GM20431 (cell line): Measurements from ENCODE around the gene CPA3.

ENCODE experiments used
- in situ Hi-C: fragments of 300-500 bp; cut with MseI, MboI; formaldehyde crosslinking; loops from one replicate; pipeline ENCODE4 v1.15.0; 2020; ENCODE audit warnings: low sequenced_read_pairs; ENCODE audit not compliant: unreplicated experiment

Gene CPA3, protein sequence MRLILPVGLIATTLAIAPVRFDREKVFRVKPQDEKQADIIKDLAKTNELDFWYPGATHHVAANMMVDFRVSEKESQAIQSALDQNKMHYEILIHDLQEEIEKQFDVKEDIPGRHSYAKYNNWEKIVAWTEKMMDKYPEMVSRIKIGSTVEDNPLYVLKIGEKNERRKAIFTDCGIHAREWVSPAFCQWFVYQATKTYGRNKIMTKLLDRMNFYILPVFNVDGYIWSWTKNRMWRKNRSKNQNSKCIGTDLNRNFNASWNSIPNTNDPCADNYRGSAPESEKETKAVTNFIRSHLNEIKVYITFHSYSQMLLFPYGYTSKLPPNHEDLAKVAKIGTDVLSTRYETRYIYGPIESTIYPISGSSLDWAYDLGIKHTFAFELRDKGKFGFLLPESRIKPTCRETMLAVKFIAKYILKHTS

DNA sequence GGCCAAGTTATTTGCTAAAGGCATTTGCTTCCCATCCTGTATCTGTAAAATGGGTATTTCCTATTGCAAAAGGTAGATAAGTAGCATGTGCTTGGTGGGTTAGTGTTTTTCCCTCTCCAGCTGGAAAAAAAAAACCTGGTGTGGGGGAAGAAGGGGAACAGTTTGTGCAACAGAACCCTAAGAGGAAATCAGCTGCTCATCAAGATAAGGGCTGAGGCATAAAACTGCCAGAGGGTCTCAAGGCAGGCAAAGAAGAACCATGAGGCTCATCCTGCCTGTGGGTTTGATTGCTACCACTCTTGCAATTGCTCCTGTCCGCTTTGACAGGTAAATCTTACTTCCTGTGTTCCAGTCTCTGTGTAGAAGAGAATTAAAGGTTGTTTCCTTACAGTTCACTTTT, at the start of gene CPA3:
Gene CPA3 (plus strand): TSS at position 248 of the 400 bp plus-strand sequence. CDS start 12 bp downstream, at position 260.
- in situ Hi-C loops: no loop called here

DNA sequence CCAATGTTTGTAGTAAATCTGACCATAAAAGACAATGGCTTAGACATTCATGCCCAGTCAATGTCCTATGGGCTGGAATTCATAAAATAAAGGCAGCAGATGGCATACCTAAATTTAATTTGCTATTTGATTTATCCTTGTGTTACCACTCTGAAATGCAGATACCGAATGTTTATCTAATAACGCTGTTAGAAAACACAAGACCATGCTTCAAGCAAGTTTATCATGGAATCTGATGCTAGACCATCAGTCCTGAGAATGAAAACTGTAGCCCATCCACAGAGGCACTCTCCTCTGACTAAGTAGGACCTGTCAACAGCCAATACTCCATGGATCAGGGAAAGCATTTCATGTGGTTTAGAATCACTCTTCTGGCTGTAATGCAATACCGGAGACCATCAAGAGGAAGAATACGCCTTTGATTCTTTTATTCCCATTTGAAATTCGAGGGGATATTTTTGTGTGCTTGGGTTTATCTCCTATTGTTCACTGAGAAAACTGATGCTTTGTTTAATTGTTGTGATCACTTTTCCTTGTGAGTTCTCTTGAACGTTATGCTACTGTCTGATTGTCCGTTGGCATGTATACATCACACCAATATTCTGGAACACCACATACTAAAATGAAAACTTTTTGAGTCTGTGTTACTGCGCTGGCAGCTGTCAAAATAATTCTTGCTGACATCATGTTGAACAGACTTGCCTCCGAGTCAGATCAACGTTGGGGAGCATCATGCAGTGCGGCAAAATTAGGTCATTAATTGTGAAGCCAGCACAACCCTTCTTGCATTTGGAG, 49.6 kb upstream of the CPA3 start:
- in situ Hi-C loops: no loop called here

- in situ Hi-C loops: no loop called here
Measured at GRCh38 chr3:148816427-148816826, 48.7 kb upstream of the CPA3 start.

DNA sequence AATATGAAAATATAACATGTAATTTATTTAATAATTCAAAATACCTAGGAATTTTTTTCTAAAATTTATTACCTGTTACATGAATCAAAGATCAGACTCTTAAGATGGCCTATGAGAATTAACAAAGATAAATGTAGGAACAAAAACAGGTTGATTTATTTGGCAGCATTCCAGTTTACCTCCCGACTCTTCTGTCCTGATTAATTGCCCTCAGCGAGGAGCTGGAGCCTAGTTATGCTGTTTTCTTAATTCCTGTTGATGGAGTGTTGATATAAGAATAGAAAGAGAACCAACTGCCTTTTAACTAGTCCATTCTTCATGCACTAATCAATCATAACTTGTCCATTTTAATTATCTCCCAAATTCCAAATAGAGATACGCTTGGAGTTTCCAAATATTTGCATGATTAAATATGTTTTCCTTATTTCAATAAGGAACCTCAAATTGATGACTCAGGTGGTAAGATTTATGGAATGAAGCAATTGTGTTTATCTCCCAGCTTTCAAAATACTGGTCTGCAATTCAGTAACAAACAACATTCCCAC, 48.0 kb upstream of the CPA3 start:
- in situ Hi-C loops: no loop called here

GRCh38 chr3:148820361-148821245, 44.5 kb upstream of the CPA3 start:
- in situ Hi-C loops: no loop called here

DNA sequence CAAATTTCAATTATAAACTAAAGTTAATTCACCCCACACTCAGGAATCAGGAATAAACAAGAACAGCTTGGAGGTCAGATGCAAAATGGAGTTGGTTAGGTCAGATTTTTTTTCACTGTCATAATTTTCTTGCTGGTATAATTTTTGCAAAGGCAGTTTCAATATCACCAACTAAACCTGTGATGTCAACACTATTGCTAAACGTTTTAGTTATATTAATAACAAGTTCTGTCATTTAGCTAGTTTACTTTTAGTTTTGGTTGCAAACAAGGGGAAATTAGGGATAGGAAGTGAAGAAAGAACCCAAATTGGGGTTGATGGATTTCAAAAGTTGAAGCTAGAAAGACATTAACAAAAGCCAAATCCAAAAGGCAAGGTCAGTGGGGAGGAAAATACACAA, 42.1 kb upstream of the CPA3 start:
- in situ Hi-C loops: no loop called here

- in situ Hi-C loops: no loop called here
Measured at GRCh38 chr3:148825476-148825875, 39.6 kb upstream of the CPA3 start.

- in situ Hi-C loops: no loop called here
Measured at GRCh38 chr3:148827585-148827984, 37.5 kb upstream of the CPA3 start, which contains the start of gene CPB1. Gene CPB1, plus strand, starts transcription at chr3:148827811. Its CDS starts 13 bp downstream, at chr3:148827824.

DNA sequence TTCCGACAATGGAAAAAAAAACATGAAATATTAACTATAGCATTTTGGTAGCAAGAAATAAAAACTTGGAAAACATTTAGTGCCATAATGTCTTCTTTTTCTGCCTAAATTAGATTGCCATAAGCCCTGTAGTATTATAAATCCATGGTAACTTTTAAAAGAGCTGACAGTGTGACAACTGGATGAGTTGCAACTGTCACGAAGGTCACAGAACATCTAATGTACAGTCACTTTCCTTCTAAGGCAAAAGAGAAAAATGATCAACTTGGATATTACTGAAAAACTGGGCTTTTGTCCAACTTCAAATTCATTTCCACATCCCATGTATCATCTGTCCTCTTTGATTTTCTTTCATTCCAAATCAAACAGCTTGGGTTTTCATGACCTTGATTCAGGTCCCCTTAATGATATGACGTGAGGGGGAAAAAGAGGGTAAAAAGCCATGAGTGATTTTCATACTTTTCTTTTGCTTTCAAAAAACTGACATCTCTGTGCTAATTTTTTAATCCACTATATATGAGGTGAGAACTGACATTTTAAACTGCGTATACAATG, 36.9 kb upstream of the CPA3 start:
- in situ Hi-C loops: no loop called here

- in situ Hi-C loops: no loop called here
Measured at GRCh38 chr3:148829926-148830325, 35.2 kb upstream of the CPA3 start.

DNA sequence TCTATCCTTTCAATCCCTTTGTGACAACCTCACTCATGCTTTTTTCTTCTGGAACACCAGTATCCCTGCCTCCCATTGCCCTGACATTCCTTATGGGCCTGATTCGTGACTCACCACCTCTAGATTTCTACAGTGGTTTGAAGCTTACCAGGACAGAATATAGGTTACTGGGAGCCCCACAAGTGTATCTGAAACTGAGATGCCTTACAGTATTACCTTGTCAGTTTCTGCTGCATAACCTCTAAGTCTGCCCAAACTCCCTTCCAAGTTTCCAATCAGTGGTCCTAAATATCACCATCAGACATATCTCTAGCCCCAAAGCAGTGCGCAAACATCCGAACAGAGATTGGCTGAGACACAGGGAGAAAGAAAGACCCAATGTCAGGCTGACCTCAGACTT, 31.9 kb upstream of the CPA3 start:
- in situ Hi-C loops: no loop called here

DNA sequence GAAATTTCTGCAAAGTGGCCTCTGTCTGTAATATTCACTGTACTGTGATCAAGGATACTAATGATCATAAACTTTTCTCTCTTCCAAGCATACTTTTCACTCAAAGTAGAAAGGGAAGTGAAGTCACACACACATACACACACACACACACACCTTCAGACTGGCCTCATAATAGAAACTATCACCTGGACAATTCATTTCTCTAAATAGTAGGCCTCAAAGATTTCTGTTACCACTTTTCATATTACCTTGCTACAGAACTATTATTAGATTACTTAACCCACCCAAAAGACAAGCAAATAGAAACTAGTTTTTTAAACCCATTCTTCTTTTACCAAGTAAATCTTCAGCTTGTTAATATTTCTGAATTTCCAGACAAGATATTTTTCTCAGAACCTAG, 25.3 kb upstream of the CPA3 start:
- in situ Hi-C loops: no loop called here

- in situ Hi-C loops: no loop called here
Measured at GRCh38 chr3:148840451-148840850, 24.6 kb upstream of the CPA3 start.

- in situ Hi-C loops: no loop called here
Measured at GRCh38 chr3:148845756-148846395, 19.2 kb upstream of the CPA3 start.

DNA sequence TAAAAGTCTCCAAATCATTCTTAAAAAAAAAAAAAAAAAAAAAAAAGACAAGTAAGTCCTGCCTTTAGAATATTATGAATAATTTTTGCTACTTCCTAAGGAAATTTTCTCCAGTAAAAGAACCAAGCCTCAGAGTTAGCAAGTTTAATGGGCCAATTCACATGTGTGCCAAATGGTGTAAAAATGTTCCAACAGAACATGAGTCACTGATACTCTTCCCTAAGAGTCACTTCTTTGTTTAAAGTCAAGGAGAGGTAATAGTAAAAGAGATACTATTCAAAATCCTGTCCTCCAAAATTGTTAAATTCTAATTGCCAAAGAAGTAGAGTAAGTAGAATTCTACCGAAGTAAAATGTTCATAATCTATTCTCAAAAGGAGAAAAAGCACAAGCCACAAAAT, 17.7 kb upstream of the CPA3 start:
- in situ Hi-C loops: no loop called here

DNA sequence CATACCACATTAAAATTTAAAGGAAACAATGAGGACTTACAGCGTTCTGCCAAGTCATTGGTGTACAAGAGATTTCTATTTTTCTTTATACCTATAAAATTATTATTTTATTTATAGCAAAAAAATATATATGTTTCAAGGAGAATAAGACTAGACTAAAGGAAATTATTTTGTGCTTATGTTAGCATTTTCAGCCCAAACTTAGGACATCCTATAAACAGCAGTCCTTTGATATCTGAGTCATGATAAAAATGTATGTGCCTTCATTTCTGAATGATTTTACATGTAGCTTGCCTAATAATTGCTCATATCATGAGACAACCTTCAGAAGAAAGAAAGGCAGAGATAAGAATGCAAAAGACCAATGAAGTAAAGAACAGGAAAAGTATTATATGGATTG, 16.7 kb upstream of the CPA3 start:
- in situ Hi-C loops: no loop called here

GRCh38 chr3:148852271-148852992, 12.7 kb upstream of the CPA3 start:
- in situ Hi-C loops: loop anchor here (10.0 kb wide), 1 partner anchor 92 kb away; no protein-coding TSS in a partner anchor

- in situ Hi-C loops: loop anchor here (10.0 kb wide), 1 partner anchor 92 kb away; no protein-coding TSS in a partner anchor
Measured at GRCh38 chr3:148853076-148853475, 12.0 kb upstream of the CPA3 start.
